SK-N-SH treated with all-trans-retinoic acid at 6 μM for 48 hours (cell line): ENCODE measurements around the gene DAD1.

ENCODE experiments used
- ATAC-seq: fragments of 200-7000 bp; cut with Tn5 transposase; 3 replicates; pipeline ENCODE4 v1.9.1; 2020; ENCODE audit warnings: mild to moderate bottlenecking, moderate library complexity
- ARNTL ChIP-seq: fragments of 450-650 bp; formaldehyde crosslinking; IDR thresholded peaks from 2 replicates; pipeline ENCODE4 v1.5.0; 2020; ENCODE audit warnings: low read depth, mild to moderate bottlenecking, moderate library complexity, borderline replicate concordance
- BACH2 ChIP-seq: fragments of 250-450 bp; sonication (Bioruptor Pico); IDR thresholded peaks from 2 replicates; pipeline ENCODE4 v1.9.0; 2021; ENCODE audit warnings: mild to moderate bottlenecking, borderline replicate concordance
- CREB5 ChIP-seq: fragments of 250-450 bp; sonication (Bioruptor Pico); IDR thresholded peaks from 2 replicates; pipeline ENCODE4 v1.5.1; 2020; ENCODE audit warnings: low read depth, mild to moderate bottlenecking, moderate library complexity
- CSDC2 ChIP-seq: fragments of 250-450 bp; sonication (Bioruptor Pico); IDR thresholded peaks from 2 replicates; pipeline ENCODE4 v1.5.0; 2020; ENCODE audit warnings: mild to moderate bottlenecking, moderate library complexity
- GLIS3 ChIP-seq: fragments of 250-450 bp; sonication (Bioruptor Pico); IDR thresholded peaks from 2 replicates; pipeline ENCODE4 v1.5.0; 2020; ENCODE audit warnings: mild to moderate bottlenecking, moderate library complexity
- ISL1 ChIP-seq: fragments of 250-450 bp; sonication (Bioruptor Pico); IDR thresholded peaks from 2 replicates; pipeline ENCODE4 v2.1.2; 2022; ENCODE audit warnings: mild to moderate bottlenecking, moderate library complexity
- OSR1 ChIP-seq: fragments of 250-450 bp; sonication (Bioruptor Pico); IDR thresholded peaks from 2 replicates; pipeline ENCODE4 v1.8.0; 2022; ENCODE audit warnings: moderate library complexity, mild to moderate bottlenecking, inconsistent platforms
- PPARA ChIP-seq: fragments of 250-450 bp; sonication (Bioruptor Pico); IDR thresholded peaks from 2 replicates; pipeline ENCODE4 v1.5.0; 2020; ENCODE audit warnings: mild to moderate bottlenecking, borderline replicate concordance
- RARB ChIP-seq: fragments of 250-450 bp; sonication (Bioruptor Pico); IDR thresholded peaks from 2 replicates; pipeline ENCODE4 v1.8.0; 2021; ENCODE audit warnings: mild to moderate bottlenecking, moderate library complexity
- SNAI2 ChIP-seq: fragments of 250-450 bp; sonication (Bioruptor Pico); IDR thresholded peaks from 2 replicates; pipeline ENCODE4 v1.5.0; 2020; ENCODE audit warnings: mild to moderate bottlenecking, moderate library complexity
- TOX ChIP-seq: fragments of 250-450 bp; sonication (Bioruptor Pico); IDR thresholded peaks from 2 replicates; pipeline ENCODE4 v1.8.0; 2021; ENCODE audit warnings: mild to moderate bottlenecking, moderate library complexity, borderline replicate concordance
- ZC3H10 ChIP-seq: fragments of 250-450 bp; sonication (Bioruptor Pico); IDR thresholded peaks from 2 replicates; pipeline ENCODE4 v1.5.1; 2021; ENCODE audit warnings: mild to moderate bottlenecking, moderate library complexity
- ZFP30 ChIP-seq: fragments of 450-650 bp; formaldehyde crosslinking; IDR thresholded peaks from 2 replicates; pipeline ENCODE4 v1.5.0; 2022; ENCODE audit warnings: mild to moderate bottlenecking, moderate library complexity
- ZNF565 ChIP-seq: fragments of 450-650 bp; formaldehyde crosslinking; conservative IDR thresholded peaks from 2 replicates; pipeline ENCODE4 v1.5.0; 2020; ENCODE audit warnings: low read depth, mild to moderate bottlenecking, moderate library complexity
- ZNF70 ChIP-seq: fragments of 450-650 bp; formaldehyde crosslinking; IDR thresholded peaks from 2 replicates; pipeline ENCODE4 v1.5.0; 2020; ENCODE audit warnings: mild to moderate bottlenecking, moderate library complexity
- ZNF8 ChIP-seq: fragments of 450-650 bp; formaldehyde crosslinking; IDR thresholded peaks from 2 replicates; pipeline ENCODE4 v1.5.0; 2020; ENCODE audit warnings: mild to moderate bottlenecking, moderate library complexity
- TF ChIP-seq, protein P1 (sequence below): fragments of 250-450 bp; sonication (Bioruptor Pico); IDR thresholded peaks from 2 replicates; pipeline ENCODE4 v1.8.0; 2021; ENCODE audit warnings: low read depth, mild to moderate bottlenecking, moderate library complexity, borderline replicate concordance
- TF ChIP-seq, protein P2 (sequence below): fragments of 250-450 bp; sonication (Bioruptor Pico); IDR thresholded peaks from 2 replicates; pipeline ENCODE4 v1.5.0; 2020; ENCODE audit warnings: mild to moderate bottlenecking, moderate library complexity
- TF ChIP-seq, protein P3 (sequence below): fragments of 250-450 bp; sonication (Bioruptor Pico); IDR thresholded peaks from 2 replicates; pipeline ENCODE4 v1.8.0; 2020; ENCODE audit warnings: mild to moderate bottlenecking, moderate library complexity, borderline replicate concordance
- TF ChIP-seq, protein P4 (sequence below): fragments of 250-450 bp; sonication (Bioruptor Pico); IDR thresholded peaks from 2 replicates; pipeline ENCODE4 v1.5.1; 2021; ENCODE audit warnings: mild to moderate bottlenecking, moderate library complexity

Gene DAD1

DNA sequence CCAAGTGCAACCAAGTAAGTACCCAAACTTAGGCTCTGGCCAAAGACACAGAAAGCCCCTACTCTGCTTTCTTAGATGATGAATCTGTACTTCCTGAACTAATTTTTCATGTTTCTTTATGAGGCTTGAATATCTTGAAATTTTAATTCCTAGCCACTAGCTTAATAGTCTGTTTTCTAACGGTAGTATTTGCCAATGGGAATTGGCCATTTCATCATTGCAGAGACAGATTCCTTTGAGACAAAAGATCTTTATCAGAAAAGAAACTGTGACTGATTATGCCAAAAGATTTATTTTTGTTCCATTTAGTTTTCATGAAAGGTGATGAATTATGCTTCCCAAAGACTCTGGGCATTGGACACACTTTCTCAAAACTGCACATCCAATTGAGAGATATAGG lies 48.7 kb downstream of the DAD1 start:
- no peak for ATAC-seq
- TF ChIP-seq ARNTL (CRISPR knock-in tag) = no peak
- no peak for TF ChIP-seq CSDC2 (CRISPR knock-in tag)
- TF ChIP-seq, protein P1, sequence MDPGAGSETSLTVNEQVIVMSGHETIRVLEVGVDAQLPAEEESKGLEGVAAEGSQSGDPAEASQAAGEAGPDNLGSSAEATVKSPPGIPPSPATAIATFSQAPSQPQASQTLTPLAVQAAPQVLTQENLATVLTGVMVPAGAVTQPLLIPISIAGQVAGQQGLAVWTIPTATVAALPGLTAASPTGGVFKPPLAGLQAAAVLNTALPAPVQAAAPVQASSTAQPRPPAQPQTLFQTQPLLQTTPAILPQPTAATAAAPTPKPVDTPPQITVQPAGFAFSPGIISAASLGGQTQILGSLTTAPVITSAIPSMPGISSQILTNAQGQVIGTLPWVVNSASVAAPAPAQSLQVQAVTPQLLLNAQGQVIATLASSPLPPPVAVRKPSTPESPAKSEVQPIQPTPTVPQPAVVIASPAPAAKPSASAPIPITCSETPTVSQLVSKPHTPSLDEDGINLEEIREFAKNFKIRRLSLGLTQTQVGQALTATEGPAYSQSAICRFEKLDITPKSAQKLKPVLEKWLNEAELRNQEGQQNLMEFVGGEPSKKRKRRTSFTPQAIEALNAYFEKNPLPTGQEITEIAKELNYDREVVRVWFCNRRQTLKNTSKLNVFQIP (CRISPR knock-in tag) = no peak
- TF ChIP-seq, protein P2, sequence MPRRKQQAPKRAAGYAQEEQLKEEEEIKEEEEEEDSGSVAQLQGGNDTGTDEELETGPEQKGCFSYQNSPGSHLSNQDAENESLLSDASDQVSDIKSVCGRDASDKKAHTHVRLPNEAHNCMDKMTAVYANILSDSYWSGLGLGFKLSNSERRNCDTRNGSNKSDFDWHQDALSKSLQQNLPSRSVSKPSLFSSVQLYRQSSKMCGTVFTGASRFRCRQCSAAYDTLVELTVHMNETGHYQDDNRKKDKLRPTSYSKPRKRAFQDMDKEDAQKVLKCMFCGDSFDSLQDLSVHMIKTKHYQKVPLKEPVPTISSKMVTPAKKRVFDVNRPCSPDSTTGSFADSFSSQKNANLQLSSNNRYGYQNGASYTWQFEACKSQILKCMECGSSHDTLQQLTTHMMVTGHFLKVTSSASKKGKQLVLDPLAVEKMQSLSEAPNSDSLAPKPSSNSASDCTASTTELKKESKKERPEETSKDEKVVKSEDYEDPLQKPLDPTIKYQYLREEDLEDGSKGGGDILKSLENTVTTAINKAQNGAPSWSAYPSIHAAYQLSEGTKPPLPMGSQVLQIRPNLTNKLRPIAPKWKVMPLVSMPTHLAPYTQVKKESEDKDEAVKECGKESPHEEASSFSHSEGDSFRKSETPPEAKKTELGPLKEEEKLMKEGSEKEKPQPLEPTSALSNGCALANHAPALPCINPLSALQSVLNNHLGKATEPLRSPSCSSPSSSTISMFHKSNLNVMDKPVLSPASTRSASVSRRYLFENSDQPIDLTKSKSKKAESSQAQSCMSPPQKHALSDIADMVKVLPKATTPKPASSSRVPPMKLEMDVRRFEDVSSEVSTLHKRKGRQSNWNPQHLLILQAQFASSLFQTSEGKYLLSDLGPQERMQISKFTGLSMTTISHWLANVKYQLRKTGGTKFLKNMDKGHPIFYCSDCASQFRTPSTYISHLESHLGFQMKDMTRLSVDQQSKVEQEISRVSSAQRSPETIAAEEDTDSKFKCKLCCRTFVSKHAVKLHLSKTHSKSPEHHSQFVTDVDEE (CRISPR knock-in tag) = no peak
- no peak for TF ChIP-seq CREB5 (CRISPR knock-in tag)
- no peak for TF ChIP-seq BACH2 (CRISPR knock-in tag)
- no peak for TF ChIP-seq ZFP30
- no peak for TF ChIP-seq ZNF8 (CRISPR knock-in tag)
- no peak for TF ChIP-seq SNAI2 (CRISPR knock-in tag)
- TF ChIP-seq RARB (CRISPR knock-in tag) = no peak
- TF ChIP-seq TOX (CRISPR knock-in tag) = no peak
- TF ChIP-seq, protein P3, sequence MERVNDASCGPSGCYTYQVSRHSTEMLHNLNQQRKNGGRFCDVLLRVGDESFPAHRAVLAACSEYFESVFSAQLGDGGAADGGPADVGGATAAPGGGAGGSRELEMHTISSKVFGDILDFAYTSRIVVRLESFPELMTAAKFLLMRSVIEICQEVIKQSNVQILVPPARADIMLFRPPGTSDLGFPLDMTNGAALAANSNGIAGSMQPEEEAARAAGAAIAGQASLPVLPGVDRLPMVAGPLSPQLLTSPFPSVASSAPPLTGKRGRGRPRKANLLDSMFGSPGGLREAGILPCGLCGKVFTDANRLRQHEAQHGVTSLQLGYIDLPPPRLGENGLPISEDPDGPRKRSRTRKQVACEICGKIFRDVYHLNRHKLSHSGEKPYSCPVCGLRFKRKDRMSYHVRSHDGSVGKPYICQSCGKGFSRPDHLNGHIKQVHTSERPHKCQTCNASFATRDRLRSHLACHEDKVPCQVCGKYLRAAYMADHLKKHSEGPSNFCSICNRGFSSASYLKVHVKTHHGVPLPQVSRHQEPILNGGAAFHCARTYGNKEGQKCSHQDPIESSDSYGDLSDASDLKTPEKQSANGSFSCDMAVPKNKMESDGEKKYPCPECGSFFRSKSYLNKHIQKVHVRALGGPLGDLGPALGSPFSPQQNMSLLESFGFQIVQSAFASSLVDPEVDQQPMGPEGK = no peak
- TF ChIP-seq PPARA (CRISPR knock-in tag) = no peak
- TF ChIP-seq GLIS3 (CRISPR knock-in tag) = no peak
- no peak for TF ChIP-seq ZNF565 (CRISPR knock-in tag)
- TF ChIP-seq ISL1 (CRISPR knock-in tag) = no peak
- no peak for TF ChIP-seq OSR1 (CRISPR knock-in tag)
- TF ChIP-seq, protein P4, sequence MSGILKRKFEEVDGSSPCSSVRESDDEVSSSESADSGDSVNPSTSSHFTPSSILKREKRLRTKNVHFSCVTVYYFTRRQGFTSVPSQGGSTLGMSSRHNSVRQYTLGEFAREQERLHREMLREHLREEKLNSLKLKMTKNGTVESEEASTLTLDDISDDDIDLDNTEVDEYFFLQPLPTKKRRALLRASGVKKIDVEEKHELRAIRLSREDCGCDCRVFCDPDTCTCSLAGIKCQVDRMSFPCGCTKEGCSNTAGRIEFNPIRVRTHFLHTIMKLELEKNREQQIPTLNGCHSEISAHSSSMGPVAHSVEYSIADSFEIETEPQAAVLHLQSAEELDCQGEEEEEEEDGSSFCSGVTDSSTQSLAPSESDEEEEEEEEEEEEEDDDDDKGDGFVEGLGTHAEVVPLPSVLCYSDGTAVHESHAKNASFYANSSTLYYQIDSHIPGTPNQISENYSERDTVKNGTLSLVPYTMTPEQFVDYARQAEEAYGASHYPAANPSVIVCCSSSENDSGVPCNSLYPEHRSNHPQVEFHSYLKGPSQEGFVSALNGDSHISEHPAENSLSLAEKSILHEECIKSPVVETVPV (CRISPR knock-in tag) = no peak
- no peak for TF ChIP-seq ZNF70 (CRISPR knock-in tag)

- ATAC-seq = no peak
- TF ChIP-seq ZNF70 (CRISPR knock-in tag) (no peak), ZC3H10 (no peak), ZFP30 (no peak), CREB5 (CRISPR knock-in tag) (no peak), ZNF8 (CRISPR knock-in tag) (no peak), BACH2 (CRISPR knock-in tag) (no peak), ARNTL (CRISPR knock-in tag) (no peak), SNAI2 (CRISPR knock-in tag) (no peak)
- TF ChIP-seq, protein P4 (CRISPR knock-in tag) = no peak
- TF ChIP-seq, protein P3 = no peak
- TF ChIP-seq, protein P1 (CRISPR knock-in tag) = no peak
- TF ChIP-seq, all 23 proteins: peak for 0
Observed at GRCh38 chr14:22539831-22540230, 49.2 kb downstream of the DAD1 start.
